HG03097 (cell line): ENCODE data around the gene PRORP.
"Not testable (repeated sequence)": the region's sequence is repeated elsewhere in the genome, so short reads cannot be mapped to it uniquely, and the experiment has no call there.

Source experiments
- ATAC-seq: cut with Tn5 transposase; IDR thresholded peaks from one replicate; pipeline ENCODE4 v1.9.1; 2021; ENCODE audit not compliant: unreplicated experiment, low FRiP score

PRORP gene

GRCh38 chr14:35134329-35135123, 12.2 kb downstream of the PRORP start:
- no peak for ATAC-seq

- ATAC-seq: no peak
Measured at GRCh38 chr14:35138585-35138984, 16.2 kb downstream of the PRORP start.

GRCh38 chr14:35140718-35141581, 18.6 kb downstream of the PRORP start:
- ATAC-seq: no peak

- no peak for ATAC-seq
Measured at GRCh38 chr14:35144029-35144428, 21.7 kb downstream of the PRORP start.

- no peak for ATAC-seq
Measured at GRCh38 chr14:35146711-35147149, 24.4 kb downstream of the PRORP start.

GRCh38 chr14:35147186-35147585, 24.8 kb downstream of the PRORP start:
- ATAC-seq: no peak

GRCh38 chr14:35147711-35148110, 25.4 kb downstream of the PRORP start:
- no peak for ATAC-seq

GRCh38 chr14:35149239-35149638, 26.9 kb downstream of the PRORP start:
- no peak for ATAC-seq

GRCh38 chr14:35152531-35152930, 30.2 kb downstream of the PRORP start:
- not testable (repeated sequence) for ATAC-seq

GRCh38 chr14:35154016-35154415, 31.7 kb downstream of the PRORP start:
- no peak for ATAC-seq

GRCh38 chr14:35155962-35156361, 33.6 kb downstream of the PRORP start:
- no peak for ATAC-seq

GRCh38 chr14:35158491-35158890, 36.1 kb downstream of the PRORP start:
- no peak for ATAC-seq

- no peak for ATAC-seq
Measured at GRCh38 chr14:35158951-35159653, 36.8 kb downstream of the PRORP start.

GRCh38 chr14:35159742-35160409, 37.5 kb downstream of the PRORP start:
- ATAC-seq: no peak

GRCh38 chr14:35161231-35161630, 38.9 kb downstream of the PRORP start:
- ATAC-seq: no peak

GRCh38 chr14:35163384-35163783, 41.0 kb downstream of the PRORP start:
- no peak for ATAC-seq

GRCh38 chr14:35164849-35165248, 42.5 kb downstream of the PRORP start:
- ATAC-seq: no peak

GRCh38 chr14:35167496-35167895, 45.1 kb downstream of the PRORP start:
- no peak for ATAC-seq
